H9 (cell line): Measurements from ENCODE around the gene ACADS. TPM values are rescaled to one million over a fixed set of nuclear protein-coding genes. Genes with fewer than 3 reads are reported as not detected.

Experiments used
- DNase-seq: peaks from one replicate; pipeline ENCODE4 v3.0.0-alpha.2; 2017
- H2AFZ ChIP-seq: one replicate; pipeline ENCODE4 v1.6.1; 2013; ENCODE audit warnings: mild to moderate bottlenecking, low read length, control low read depth, moderate library complexity
- H2AK5ac ChIP-seq: 2 replicates; pipeline ENCODE4 v1.6.1; 2013; ENCODE audit warnings: low read length, control low read depth, mixed read lengths; ENCODE audit not compliant: insufficient read length
- H2BK120ac ChIP-seq: one replicate; pipeline ENCODE4 v1.6.1; 2013; ENCODE audit warnings: low read depth, mild to moderate bottlenecking, low read length, control low read depth, inconsistent platforms; ENCODE audit not compliant: poor library complexity, severe bottlenecking
- H2BK12ac ChIP-seq: 2 replicates; pipeline ENCODE4 v1.6.1; 2013; ENCODE audit warnings: low read length, control low read depth, mixed read lengths, low read depth; ENCODE audit not compliant: insufficient read length
- H2BK15ac ChIP-seq: 2 replicates; pipeline ENCODE4 v1.6.1; 2013; ENCODE audit warnings: low read depth, low read length, control low read depth
- H2BK20ac ChIP-seq: one replicate; pipeline ENCODE4 v1.6.1; 2013; ENCODE audit warnings: low read depth, mild to moderate bottlenecking, low read length, control low read depth, inconsistent platforms; ENCODE audit not compliant: poor library complexity, severe bottlenecking
- H2BK5ac ChIP-seq: 2 replicates; pipeline ENCODE4 v1.6.1; 2013; ENCODE audit warnings: low read length, control low read depth, mixed read lengths; ENCODE audit not compliant: insufficient read length
- H3K14ac ChIP-seq: 2 replicates; pipeline ENCODE4 v1.6.1; 2013; ENCODE audit warnings: low read length, control low read depth; ENCODE audit not compliant: insufficient read depth
- H3K18ac ChIP-seq: 2 replicates; pipeline ENCODE4 v1.6.1; 2013; ENCODE audit warnings: low read depth, mild to moderate bottlenecking, mixed read lengths, low read length, control low read depth; ENCODE audit not compliant: insufficient read length
- H3K23ac ChIP-seq: 2 replicates; pipeline ENCODE4 v1.6.1; 2013; ENCODE audit warnings: low read length, control low read depth, mixed read lengths, low read depth; ENCODE audit not compliant: insufficient read length
- H3K23me2 ChIP-seq: 2 replicates; pipeline ENCODE4 v1.6.1; 2013; ENCODE audit warnings: low read depth, mild to moderate bottlenecking, mixed read lengths, low read length, control low read depth; ENCODE audit not compliant: insufficient read length, poor library complexity, severe bottlenecking
- H3K27ac ChIP-seq: 2 replicates; pipeline ENCODE4 v1.5.1; 2013; ENCODE audit warnings: low read length, control low read depth, mixed read lengths, low read depth; ENCODE audit not compliant: insufficient read length
- H3K27me3 ChIP-seq: 2 replicates; pipeline ENCODE4 v1.6.1; 2013; ENCODE audit warnings: low read length, control low read depth, inconsistent platforms; ENCODE audit not compliant: insufficient read depth
- H3K4ac ChIP-seq: 2 replicates; pipeline ENCODE4 v1.6.1; 2013; ENCODE audit warnings: low read depth, mild to moderate bottlenecking, control low read depth, inconsistent platforms, low read length, moderate library complexity
- H3K4me1 ChIP-seq: 2 replicates; pipeline ENCODE4 v1.6.1; 2013; ENCODE audit warnings: low read length, control low read depth, inconsistent platforms; ENCODE audit not compliant: insufficient read depth
- H3K4me2 ChIP-seq: 2 replicates; pipeline ENCODE4 v1.6.1; 2013; ENCODE audit warnings: low read length, control low read depth, mixed read lengths; ENCODE audit not compliant: insufficient read length, insufficient read depth
- H3K56ac ChIP-seq: 2 replicates; pipeline ENCODE4 v1.6.1; 2013; ENCODE audit warnings: low read depth, mild to moderate bottlenecking, mixed read lengths, low read length, control low read depth; ENCODE audit not compliant: insufficient read length
- H3K79me1 ChIP-seq: 2 replicates; pipeline ENCODE4 v1.6.1; 2013; ENCODE audit warnings: low read depth, mild to moderate bottlenecking, moderate library complexity, low read length, control low read depth, inconsistent platforms; ENCODE audit not compliant: insufficient read depth, poor library complexity, severe bottlenecking
- H3K79me2 ChIP-seq: 2 replicates; pipeline ENCODE4 v1.6.1; 2013; ENCODE audit warnings: low read length, control low read depth, inconsistent platforms; ENCODE audit not compliant: insufficient read depth
- H3K9ac ChIP-seq: 2 replicates; pipeline ENCODE4 v1.6.1; 2013; ENCODE audit warnings: low read length, control low read depth, mixed read lengths; ENCODE audit not compliant: insufficient read length; ENCODE audit errors: extremely low read depth
- H3K9me3 ChIP-seq: one replicate; pipeline ENCODE4 v1.6.1; 2013; ENCODE audit warnings: low read depth, low read length, inconsistent platforms; ENCODE audit not compliant: control insufficient read depth
- H3T11ph ChIP-seq: one replicate; pipeline ENCODE4 v1.6.1; 2013; ENCODE audit warnings: mild to moderate bottlenecking, low read length, control low read depth, inconsistent platforms
- H4K20me1 ChIP-seq: one replicate; pipeline ENCODE4 v1.6.1; 2013; ENCODE audit not compliant: control insufficient read depth, insufficient read length, insufficient read depth
- H4K5ac ChIP-seq: 2 replicates; pipeline ENCODE4 v1.6.1; 2013; ENCODE audit warnings: low read depth, mild to moderate bottlenecking, mixed read lengths, low read length, control low read depth; ENCODE audit not compliant: insufficient read length
- H4K8ac ChIP-seq: replicated peaks from 2 replicates; pipeline ENCODE4 v1.6.1; 2013; ENCODE audit warnings: low read length, control low read depth, mixed read lengths, low read depth; ENCODE audit not compliant: insufficient read length
- H4K91ac ChIP-seq: 2 replicates; pipeline ENCODE4 v1.6.1; 2013; ENCODE audit warnings: low read depth, mild to moderate bottlenecking, moderate library complexity, mixed read lengths, low read length, control low read depth; ENCODE audit not compliant: insufficient read length
- H3K27ac Mint-ChIP-seq, 3 experiments: 2 replicates in 2 of 3; 3 replicates in 1 of 3; pipeline ENCODE4 v1.8.0; 2020 to 2021; ENCODE audit warnings: mixed read lengths in 3 of 3, mild to moderate bottlenecking in 1 of 3, moderate library complexity in 1 of 3
- H3K27me3 Mint-ChIP-seq: 2 replicates; pipeline ENCODE4 v1.8.0; 2021; ENCODE audit warnings: low read depth, mild to moderate bottlenecking, moderate library complexity, mixed read lengths
- H3K36me3 Mint-ChIP-seq, 3 experiments: 2 replicates in 2 of 3; 3 replicates in 1 of 3; pipeline ENCODE4 v1.8.0; 2020 to 2021; ENCODE audit warnings: low read depth in 3 of 3, mixed read lengths in 3 of 3; ENCODE audit not compliant: insufficient read depth in 1 of 3
- H3K4me1 Mint-ChIP-seq, 2 experiments: 2 replicates each; pipeline ENCODE4 v1.8.0; 2020; ENCODE audit warnings: mixed read lengths in 2 of 2
- H3K4me3 Mint-ChIP-seq, 2 experiments: 2 replicates in 1 of 2; 3 replicates in 1 of 2; pipeline ENCODE4 v1.8.0; 2020 to 2021; ENCODE audit warnings: mild to moderate bottlenecking in 2 of 2, mixed read lengths in 2 of 2, moderate library complexity in 1 of 2
- H3K9me3 Mint-ChIP-seq, 2 experiments: 2 replicates in 1 of 2; 3 replicates in 1 of 2; pipeline ENCODE4 v1.8.0; 2020; ENCODE audit warnings: mild to moderate bottlenecking in 2 of 2, mixed read lengths in 2 of 2, moderate library complexity in 1 of 2
- WGBS: extraction: QIAGEN DNeasy Blood & Tissue Kit; methylation state at CpG from one replicate; pipeline ENCODE4 v1.1.7; 2013; ENCODE audit warnings: missing lambda C conversion rate, low lambda C conversion rate, mixed read lengths; ENCODE audit not compliant: insufficient read length; ENCODE audit errors: extremely low coverage; 5-methylcytosine and 5-hydroxymethylcytosine counted together
- total RNA-seq: library from RNA; stranded (reverse); gene quantifications from 2 replicates; pipeline ENCODE4 v1.2.1, GENCODE V29; 2021
- TF ChIP-seq, protein P1 (sequence below): fragments of 200-600 bp; sonication (generic); conservative IDR thresholded peaks from 3 replicates; pipeline ENCODE4 v1.8.0; 2021; ENCODE audit warnings: antibody characterized with exemption, mild to moderate bottlenecking

Gene ACADS
- total RNA-seq, 1 experiment from 2014 or later: 8.3 TPM

DNA sequence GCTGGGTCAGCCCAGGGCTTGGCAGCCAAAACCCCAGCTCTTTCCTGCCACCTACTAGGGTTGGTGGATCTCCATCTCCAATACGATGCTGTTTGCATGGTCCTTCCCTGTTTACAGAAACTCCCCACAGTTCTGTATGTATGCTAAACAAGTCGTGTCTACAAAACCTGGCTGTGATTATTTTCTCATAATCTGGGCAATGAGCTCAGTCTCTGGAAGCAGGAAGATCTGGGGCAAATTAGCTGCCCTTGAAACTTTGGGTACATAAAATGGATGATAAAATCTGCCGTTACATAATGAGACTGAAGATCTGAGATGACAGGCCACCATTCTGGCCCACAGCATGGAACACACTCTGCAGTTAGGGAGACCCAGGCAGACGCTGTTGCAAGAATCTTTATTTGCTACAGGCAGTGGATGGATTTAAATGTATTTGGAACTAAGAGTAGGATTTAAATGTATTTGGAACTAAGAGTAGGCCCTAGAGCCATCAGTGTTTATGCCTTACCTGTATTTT is 31.7 kb downstream of the ACADS start:
- H3K9me3 ChIP-seq: no peaks in the 10 kb centered on the region
- H3K4me1 Mint-ChIP-seq: peaks cover 19 to 20% of the 10 kb centered on the region in 2 experiments
- H3K79me1 ChIP-seq: no peaks in the 10 kb centered on the region
- no peak overlapping the region for H3K4me3 Mint-ChIP-seq
- H2AK5ac ChIP-seq: no peak overlapping the region
- H3K27me3 Mint-ChIP-seq: no peaks in the 10 kb centered on the region; the same call in 1 of the 2 replicates
- H3K27ac ChIP-seq: no peak overlapping the region
- H2BK15ac ChIP-seq: no peak overlapping the region
- no CpG with 5 or more reads among the region's 4 CpGs for WGBS
- no peak overlapping the region for H2BK120ac ChIP-seq
- no peak overlapping the region for H3K9ac ChIP-seq
- no peak overlapping the region for H3K23ac ChIP-seq
- no peak overlapping the region for H2BK20ac ChIP-seq
- H3K18ac ChIP-seq: no peak overlapping the region
- peaks cover 0 to 21% (median 0%) of the 10 kb centered on the region in 3 experiments; a peak in 4 of 7 replicates for H3K36me3 Mint-ChIP-seq
- H2AFZ ChIP-seq: no peak overlapping the region
- no peak overlapping the region for H2BK12ac ChIP-seq
- H3K56ac ChIP-seq: no peak overlapping the region
- peaks cover 6 to 12% of the 10 kb centered on the region in 2 experiments; a peak in 4 of 5 replicates for H3K9me3 Mint-ChIP-seq
- H4K5ac ChIP-seq: no peak overlapping the region
- H3K4ac ChIP-seq: no peak overlapping the region
- no peak overlapping the region for H2BK5ac ChIP-seq
- no peak for DNase-seq
- H4K91ac ChIP-seq: no peak overlapping the region
- TF ChIP-seq, protein P1, sequence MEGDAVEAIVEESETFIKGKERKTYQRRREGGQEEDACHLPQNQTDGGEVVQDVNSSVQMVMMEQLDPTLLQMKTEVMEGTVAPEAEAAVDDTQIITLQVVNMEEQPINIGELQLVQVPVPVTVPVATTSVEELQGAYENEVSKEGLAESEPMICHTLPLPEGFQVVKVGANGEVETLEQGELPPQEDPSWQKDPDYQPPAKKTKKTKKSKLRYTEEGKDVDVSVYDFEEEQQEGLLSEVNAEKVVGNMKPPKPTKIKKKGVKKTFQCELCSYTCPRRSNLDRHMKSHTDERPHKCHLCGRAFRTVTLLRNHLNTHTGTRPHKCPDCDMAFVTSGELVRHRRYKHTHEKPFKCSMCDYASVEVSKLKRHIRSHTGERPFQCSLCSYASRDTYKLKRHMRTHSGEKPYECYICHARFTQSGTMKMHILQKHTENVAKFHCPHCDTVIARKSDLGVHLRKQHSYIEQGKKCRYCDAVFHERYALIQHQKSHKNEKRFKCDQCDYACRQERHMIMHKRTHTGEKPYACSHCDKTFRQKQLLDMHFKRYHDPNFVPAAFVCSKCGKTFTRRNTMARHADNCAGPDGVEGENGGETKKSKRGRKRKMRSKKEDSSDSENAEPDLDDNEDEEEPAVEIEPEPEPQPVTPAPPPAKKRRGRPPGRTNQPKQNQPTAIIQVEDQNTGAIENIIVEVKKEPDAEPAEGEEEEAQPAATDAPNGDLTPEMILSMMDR: no peak
- H3K14ac ChIP-seq: no peak overlapping the region
- H4K8ac ChIP-seq: no peak overlapping the region
- no peaks in the 10 kb centered on the region for H3K79me2 ChIP-seq
- H3T11ph ChIP-seq: no peak overlapping the region
- H3K4me1 ChIP-seq: peaks cover 2% of the 10 kb centered on the region; the same call in 1 of the 2 replicates
- H3K4me2 ChIP-seq: no peak overlapping the region
- no peaks in the 10 kb centered on the region for H4K20me1 ChIP-seq
- no peaks in the 10 kb centered on the region for H3K23me2 ChIP-seq
- H3K27me3 ChIP-seq: no peaks in the 10 kb centered on the region
- H3K27ac Mint-ChIP-seq: no peak overlapping the region; a peak in 1 of 7 replicates
